Epithelial cell of esophagus (primary cell): ENCODE results near the gene TEX2.
A peak's percentile ranks its signal among the peaks of the same experiment; 100 is the strongest.
"Not testable (repeated sequence)": the region's sequence is repeated elsewhere in the genome, so short reads cannot be mapped to it uniquely, and the experiment has no call there.

Experiments used
- DNase-seq: peaks from one replicate; pipeline ENCODE4 v3.0.0; 2010; ENCODE audit warnings: low read depth
- H3K4me3 ChIP-seq: 2 replicates; pipeline ENCODE4 v1.5.1; 2011; ENCODE audit warnings: mild to moderate bottlenecking, low read length, control low read depth
- CTCF ChIP-seq: IDR thresholded peaks from 2 replicates; pipeline ENCODE4 v1.5.1; 2011; ENCODE audit warnings: low read depth, mild to moderate bottlenecking, low read length, control low read depth, inconsistent platforms; ENCODE audit not compliant: insufficient read depth; ENCODE audit errors: missing control alignments

TEX2 gene

GRCh38 chr17:64180089-64181073 is 82.7 kb downstream of the TEX2 start:
- no peak overlapping the region for H3K4me3 ChIP-seq
- no peak for TF ChIP-seq CTCF
- no peak for DNase-seq

- DNase-seq, H3K4me3 ChIP-seq: not testable (repeated sequence)
Measured at GRCh38 chr17:64179024-64179423, 84.0 kb downstream of the TEX2 start.

- TF ChIP-seq CTCF = no peak
- DNase-seq = no peak
- no peak overlapping the region for H3K4me3 ChIP-seq
Measured at GRCh38 chr17:64178011-64178825, 84.8 kb downstream of the TEX2 start.

GRCh38 chr17:64177311-64178010 is 85.6 kb downstream of the TEX2 start:
- DNase-seq = no peak
- no peak overlapping the region for H3K4me3 ChIP-seq
- TF ChIP-seq CTCF = no peak

- no peak for TF ChIP-seq CTCF
- DNase-seq = no peak
- H3K4me3 ChIP-seq = no peak overlapping the region
Measured at GRCh38 chr17:64176556-64176955, 86.5 kb downstream of the TEX2 start.

- TF ChIP-seq CTCF = no peak
Measured at GRCh38 chr17:64174686-64175456, 88.2 kb downstream of the TEX2 start.

More at GRCh38 chr17:64174686-64175456, 88.2 kb downstream of the TEX2 start:
- peak; percentile 48 for DNase-seq
- H3K4me3 ChIP-seq = no peak overlapping the region
